HPDE6-E6E7 (cell line): ENCODE data around the gene SLC45A1.

Experiments used
- DNase-seq: peaks from one replicate; pipeline ENCODE4 v3.0.0; 2011; ENCODE audit warnings: missing footprints; ENCODE audit errors: extremely low spot score

SLC45A1 gene

GRCh38 chr1:8384577-8384976 is 66.7 kb downstream of the SLC45A1 start:
- no peak for DNase-seq

DNA sequence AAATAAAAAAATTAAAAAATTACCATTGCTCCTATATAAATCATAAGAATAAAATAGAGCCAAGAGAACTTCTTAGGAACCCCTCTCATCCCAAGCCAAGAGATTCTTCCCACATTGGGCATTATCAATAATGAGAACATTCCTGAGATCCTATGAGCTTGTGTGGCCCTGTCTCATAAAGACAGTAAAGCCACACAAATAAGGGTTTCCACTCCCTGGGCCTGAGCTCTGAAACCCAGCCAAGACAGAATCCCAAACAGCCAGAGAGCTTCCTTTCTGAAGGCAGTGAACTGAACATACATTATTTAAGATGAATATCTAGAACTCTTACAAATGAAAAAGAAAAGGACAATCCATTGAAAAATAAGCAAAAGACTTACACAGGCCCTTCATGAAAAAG is 68.3 kb downstream of the SLC45A1 start:
- DNase-seq: no peak

GRCh38 chr1:8388732-8389562 is 71.0 kb downstream of the SLC45A1 start:
- DNase-seq: no peak

GRCh38 chr1:8389958-8390535 is 72.1 kb downstream of the SLC45A1 start:
- DNase-seq: no peak

DNA sequence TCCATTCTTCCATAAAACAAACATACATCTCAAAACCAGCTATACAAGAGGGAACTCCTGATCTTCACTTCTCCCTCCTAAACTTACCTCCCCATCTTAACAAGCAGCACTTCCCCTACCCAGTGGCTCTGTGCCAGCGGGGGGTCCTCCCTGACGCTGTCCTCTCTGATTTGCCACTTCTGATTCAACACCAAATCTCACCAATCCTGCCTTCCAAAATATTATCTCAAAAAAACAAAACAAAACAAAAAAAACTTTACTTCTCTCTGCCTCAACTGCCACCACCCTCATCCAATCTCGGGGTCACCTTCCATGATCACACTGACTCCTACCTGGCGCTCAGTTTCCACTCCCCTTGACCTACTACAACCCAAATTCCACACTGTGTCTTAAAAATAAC is 72.8 kb downstream of the SLC45A1 start:
- DNase-seq: no peak

DNA sequence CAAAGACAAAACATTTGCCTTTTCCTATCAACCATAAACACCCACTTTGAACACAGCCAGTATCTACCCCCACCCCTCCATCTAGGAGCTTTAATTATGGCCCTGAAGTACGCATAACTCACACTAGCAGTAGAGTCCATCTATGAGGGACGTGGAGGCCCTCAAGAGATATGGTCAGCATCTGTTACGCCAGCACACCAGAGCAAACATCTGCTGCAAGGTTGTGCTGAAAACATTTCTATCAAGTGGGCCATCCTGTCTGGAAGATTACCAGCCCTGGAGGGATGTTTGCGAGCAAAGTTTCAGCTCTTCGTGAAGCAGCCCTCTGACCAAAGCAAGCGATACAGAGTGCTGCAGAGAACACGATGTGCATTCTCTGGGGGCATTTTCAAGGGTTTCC is 74.6 kb downstream of the SLC45A1 start:
- DNase-seq: no peak
